HG03571 (cell line): ENCODE data around the gene ATG4B.
"Not testable (repeated sequence)": the region's sequence is repeated elsewhere in the genome, so short reads cannot be mapped to it uniquely, and the experiment has no call there.

Experiments
- ATAC-seq: cut with Tn5 transposase; IDR thresholded peaks from one replicate; pipeline ENCODE4 v1.9.1; 2021; ENCODE audit not compliant: unreplicated experiment

ATG4B gene

DNA sequence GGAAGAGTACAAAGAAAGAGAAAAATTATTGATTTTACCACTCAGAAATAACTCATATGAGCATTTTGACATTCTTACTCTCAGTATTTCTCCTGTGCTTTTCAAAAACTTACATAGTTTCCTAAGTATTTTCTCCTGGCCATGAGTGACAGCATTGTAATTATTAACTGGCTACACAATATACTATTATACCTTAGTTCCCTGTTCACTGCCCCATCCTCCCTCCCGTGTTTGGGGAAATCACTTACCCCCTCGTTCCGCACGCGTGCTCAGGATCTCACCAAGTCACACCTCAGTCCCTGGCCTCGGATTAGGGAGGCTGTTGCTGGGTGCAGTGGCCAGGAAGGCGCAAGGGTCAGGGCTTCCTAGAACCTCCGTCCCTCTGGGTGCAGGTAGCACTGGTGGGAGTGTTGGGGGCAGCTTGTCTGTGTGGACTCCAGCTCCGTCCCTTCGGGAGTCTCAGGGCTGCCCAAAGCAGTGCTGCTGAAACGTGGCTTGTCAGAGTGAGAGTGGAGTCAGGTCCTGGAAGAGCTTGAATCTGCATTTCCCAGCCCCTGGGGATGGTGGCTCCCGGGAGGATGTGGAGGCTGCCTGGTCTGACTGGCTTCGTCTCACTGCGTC is 23.2 kb downstream of the ATG4B start:
- ATAC-seq: no peak

DNA sequence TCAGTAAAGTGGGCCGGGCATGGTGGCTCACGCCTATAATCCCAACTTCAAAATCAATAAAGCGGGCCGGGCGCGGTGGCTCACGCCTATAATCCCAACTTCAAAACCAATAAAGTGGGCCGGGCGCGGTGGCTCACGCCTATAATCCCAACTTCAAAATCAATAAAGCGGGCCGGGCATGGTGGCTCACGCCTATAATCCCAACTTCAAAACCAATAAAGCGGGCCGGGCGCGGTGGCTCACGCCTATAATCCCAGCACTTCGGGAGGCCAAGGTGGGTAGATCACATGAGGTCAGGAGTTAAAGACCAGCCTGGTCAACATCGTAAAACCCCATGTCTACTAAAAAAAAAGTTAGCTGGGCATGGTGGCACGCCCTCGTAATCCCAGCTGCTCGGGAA is 25.2 kb downstream of the ATG4B start:
- not testable (repeated sequence) for ATAC-seq

DNA sequence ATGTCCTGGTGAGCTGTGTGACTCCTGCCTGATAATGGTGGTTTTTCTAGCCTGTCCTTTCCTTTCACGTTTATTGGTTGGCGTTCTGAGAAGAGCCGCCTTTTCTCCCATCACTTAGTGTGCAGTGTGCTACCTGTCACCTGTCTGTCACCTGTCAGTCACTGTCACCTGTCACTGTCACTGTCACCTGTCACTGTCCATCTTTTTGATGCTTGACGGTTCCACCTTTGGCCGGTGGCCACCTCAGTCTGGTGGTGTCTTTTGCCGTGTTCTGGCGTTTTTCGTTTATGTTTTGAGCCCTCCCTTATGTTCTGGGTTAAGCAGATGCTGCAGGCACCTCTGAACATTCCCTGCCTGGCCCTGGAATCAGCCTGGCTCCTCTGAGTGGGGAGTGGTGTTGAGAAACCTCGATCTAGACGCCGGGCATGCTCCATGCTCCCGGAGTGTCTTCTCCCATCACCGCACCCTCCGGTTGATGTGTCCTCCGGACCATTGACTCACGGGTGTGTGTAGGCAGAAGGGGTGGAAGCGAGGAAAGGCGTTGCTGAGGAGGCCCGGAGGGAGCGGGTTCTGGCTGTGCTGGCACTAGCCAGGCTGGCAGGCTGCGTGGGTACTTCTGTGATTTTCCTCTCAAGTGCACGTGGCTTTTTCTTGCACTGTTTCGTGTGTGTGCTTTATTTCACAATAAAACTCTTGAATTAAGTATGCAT is 28.4 kb downstream of the ATG4B start:
- no peak for ATAC-seq

DNA sequence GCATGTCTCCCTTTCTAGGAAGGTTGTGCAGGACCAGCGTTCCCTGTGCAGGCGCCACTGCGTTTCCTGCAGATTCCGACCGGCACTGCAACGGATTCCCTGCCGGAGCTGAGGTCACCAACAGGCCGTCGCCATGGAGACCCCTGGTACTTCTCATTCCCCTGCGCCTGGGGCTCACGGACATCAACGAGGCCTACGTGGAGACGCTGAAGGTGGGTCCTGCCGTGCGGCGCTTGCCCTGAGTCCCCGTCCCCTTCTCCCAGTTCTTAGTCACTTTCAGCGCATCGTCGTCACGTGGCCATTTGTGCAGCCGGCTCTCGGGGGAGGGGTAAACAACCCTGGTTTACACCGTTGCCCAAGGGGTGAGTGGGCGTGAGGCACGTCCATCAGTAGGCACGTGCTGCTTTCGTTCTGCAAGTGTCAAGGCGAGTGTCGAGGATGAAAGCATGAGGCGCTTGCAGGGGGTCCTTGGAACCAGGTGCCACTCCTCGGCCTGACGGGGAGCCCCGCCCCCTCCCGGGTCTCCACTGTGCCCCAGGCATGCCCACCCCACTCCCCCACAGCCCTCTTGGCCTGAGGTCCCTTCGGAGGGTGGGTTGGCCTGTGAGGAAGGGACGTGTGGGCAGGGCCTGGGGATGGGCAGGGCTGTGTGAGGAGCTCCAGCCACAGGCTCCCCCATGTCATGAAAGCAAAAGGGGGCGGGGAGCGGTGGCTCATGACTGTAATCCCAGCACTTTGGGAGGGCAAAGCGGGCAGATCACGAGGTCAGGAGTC is 29.3 kb downstream of the ATG4B start:
- ATAC-seq: no peak

DNA sequence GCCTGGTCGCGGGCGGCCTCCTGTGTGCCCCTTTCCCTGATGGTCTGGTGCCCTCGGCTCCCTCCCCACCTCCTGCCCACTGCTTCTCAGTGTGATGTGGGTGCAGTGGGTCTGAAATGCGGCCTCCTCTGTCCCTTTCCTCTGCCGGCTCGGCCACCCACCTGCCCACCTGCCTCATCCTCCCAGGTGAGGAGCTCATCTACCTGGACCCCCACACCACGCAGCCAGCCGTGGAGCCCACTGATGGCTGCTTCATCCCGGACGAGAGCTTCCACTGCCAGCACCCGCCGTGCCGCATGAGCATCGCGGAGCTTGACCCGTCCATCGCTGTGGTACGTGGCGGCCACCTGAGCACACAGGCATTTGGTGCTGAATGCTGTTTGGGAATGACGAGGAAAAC is 30.9 kb downstream of the ATG4B start:
- no peak for ATAC-seq

DNA sequence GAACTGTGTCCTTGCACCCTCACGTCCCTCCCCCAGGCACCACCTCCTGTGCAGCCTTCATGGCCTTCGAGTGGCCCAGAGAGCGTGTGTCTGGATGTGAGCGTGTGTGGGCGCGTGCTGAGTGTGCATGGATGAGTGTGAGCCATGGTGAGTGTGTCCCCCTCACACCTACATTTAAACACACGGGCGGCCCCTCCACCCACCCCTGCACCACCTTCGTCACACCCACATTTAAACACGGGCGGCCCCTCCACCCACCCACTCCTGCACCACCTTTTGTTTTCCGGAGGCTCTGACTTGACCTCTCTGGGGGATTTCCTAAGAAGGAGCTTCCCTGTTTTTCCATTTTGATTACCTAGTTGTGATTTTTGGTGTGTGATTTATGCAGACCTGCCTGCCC is 31.3 kb downstream of the ATG4B start:
- no peak for ATAC-seq

DNA sequence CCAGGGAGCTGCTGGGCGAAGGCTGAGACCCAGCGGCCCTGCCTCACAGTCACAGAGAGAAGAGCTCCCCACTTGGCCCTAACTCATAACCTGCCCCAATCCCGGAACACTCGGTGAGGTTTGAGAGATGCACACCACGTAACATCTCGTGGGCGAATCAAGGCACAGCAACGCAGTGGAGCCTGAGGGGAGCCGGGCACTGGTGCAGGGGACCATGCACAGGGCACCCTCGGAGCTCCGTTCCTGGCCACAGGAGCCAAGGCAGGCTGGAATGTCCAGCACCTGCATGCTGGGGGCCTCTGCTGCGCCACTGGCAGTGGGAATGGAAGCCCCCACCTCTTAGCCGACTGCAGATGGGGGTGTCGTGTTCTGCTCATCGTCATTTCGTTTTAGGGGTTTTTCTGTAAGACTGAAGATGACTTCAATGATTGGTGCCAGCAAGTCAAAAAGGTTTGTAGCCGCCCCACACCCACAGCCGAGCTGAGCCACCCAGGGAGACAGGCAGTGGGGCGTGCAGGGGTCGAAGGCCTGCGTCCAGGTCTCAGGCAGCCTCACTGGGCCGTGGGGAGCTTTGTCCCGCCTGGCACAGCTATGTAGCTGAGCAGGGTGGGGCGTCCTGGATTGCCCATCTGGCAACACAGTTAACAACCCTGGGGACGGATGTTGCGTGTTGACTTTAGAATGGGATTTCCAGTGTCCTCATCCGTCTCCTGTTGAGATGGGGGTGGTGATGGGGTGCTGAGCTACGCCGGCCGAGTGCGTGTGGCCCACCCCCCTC is 33.0 kb downstream of the ATG4B start:
- ATAC-seq: no peak

DNA sequence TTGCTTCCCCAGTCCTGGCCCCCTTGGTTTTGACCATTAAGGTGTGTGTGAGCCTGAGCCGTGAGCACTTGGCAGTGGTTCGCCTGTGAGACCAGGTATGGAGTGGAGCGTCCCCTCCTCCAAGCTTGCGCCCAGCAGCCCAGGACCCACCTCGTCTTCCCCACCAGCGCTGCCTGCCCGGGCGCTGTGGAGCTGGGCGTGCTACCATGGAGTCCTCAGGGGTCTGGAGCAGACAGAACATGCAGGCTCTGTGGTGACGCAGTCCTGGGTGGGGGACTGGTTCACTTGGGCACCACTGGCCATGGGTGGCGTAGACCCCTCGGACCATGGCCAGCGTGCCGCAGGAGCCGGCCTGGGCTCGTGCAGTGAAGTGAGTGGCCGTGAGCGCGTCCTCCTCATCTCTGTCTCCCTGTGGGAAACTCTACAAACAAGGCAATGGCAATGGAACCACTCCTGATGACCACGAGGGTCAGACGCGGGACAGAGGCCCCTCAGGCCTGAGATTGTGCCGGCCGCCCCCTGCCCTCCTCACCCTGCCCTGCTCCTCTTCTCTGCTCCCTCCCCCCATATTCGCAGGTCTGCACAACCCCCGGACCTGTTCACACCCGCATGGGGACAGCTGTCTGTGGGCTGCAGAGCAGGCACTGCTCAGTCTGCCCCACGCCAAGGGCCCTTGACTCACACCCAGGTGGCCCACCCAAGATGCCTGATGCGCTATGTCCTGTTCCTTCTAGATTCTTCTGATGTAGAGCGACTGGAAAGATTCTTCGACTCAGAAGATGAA is 34.2 kb downstream of the ATG4B start:
- ATAC-seq: no peak

DNA sequence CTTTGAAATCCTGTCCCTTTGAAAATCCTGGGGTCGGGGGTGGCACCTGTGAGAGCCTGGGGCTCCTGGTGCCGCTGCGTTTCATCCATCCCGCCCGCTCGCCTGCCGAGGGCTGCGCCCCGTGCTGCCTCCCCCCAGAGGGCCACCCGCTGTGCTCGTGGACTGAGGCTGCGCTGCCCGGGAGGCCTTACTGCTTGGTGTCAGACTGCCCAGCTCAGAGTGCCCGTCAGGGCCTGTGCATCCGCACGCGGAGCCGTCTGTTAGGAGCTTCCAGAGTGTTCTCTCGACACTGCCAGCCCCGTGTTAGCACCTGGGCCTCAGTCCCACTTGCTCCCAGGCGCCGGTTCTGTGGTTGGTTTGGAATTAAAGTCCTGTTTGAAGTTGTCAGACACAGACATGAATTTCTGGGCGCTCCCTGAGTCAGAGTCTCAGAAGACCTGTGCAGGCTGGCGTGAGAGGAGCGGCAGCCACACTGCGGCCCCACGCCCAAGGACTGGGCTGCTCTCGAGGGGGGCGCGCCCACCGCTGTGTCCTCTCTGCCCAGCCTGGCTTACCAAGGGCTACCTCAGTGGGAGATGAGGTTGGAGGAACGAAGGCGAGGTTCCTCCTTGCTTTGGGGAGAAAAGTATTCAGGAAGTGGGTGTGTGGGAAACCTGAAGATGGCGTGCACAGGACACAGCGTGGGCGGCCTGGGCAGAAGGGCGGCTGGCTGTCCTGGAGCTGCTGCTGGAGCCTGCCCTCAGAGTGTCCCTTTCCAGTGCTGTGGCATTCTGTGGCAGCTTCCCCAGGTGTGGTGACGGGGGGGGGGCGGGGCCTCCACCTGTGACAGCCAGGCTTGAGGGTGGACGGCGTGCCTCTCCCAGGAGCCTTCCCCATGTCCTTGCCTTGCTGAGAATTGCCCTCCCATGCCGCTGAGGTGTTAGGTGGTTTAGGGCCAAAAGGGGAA is 35.0 kb downstream of the ATG4B start:
- ATAC-seq: no peak

DNA sequence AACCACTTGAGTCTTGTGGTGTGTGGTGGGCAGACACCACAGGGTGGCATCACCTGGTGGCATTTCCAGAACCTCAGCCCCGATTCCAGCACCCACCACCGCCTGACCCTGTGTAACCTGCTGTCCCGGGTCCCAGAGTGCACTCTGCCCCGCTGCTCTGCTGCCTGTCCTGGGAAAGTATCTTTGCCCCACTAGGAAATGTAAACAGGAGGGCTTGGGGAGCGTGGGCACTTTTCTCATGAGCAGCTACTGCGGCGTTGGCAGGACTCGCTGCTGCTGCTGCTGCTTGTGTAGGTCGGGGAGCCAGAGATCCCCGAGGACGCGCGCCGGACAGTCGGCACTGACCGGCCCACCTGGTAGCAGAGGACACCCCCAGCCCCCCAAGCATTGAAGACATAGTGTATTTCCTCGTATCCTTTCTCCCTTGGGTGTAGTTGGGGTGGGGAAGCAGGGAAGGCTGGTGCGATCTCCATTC is 35.7 kb downstream of the ATG4B start:
- ATAC-seq: no peak

DNA sequence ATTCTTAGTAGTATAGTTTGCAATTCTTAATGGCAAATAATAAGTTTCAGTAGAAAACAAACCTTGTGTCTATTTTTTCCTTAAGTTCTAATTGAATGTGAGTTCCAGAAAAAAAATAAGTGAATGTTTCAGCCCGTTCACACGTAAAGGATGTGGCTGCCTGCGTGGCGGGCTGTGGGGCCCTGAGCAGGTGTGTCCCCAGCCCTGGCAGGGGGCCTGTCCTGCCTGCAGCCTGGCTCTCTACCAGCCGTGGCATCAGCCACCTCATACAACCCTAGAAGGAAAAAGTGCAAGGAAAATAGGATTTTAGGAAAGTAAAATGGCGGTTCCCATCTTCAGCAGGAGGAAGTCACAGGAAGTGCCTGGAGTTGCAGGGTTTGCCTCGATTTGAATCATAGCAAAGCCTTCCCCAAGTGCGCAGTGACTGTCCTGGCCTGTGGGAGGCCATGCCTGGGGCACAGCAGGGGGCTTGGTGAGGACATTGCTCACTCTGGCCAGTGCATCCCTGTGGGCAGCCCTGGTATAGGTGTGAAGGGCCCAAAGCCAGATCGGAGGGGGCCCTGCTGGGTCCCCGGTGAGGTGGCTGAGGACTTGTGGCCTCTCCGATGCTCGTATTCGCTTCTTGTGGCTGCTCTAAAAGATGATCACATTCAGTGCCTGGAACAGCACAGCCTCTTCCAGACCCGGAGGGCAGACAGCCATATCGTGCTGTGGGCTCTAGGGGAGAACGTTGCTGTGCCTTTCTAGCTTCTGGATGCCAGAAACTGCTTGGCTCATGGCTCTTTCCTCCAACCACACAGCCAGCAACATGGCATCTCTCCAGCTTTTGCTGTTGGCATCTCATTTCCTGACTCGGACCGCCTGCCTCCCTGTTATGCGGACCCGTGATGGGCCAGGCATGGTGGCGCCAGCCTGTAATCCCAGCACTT is 36.6 kb downstream of the ATG4B start:
- no peak for ATAC-seq

DNA sequence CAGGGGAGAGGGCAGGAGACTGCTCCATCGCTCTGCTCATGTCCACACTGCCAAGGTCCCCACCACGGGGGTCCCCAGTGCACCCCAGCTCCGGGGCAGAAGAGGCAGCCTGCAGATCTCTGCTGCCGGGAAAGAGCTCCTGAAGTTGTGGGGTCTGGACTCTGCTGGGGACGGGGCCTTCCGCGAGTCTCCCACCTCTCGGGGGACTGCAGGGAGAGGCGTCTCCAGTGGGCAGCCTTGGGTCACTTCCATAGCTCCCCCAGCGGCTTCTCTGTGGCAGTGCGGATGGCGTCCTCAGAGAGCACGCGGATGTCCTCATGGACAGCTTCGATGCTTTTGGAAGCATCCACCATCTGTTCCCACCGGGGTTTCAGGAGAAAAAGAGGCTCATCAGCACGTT is 38.4 kb downstream of the ATG4B start:
- no peak for ATAC-seq

DNA sequence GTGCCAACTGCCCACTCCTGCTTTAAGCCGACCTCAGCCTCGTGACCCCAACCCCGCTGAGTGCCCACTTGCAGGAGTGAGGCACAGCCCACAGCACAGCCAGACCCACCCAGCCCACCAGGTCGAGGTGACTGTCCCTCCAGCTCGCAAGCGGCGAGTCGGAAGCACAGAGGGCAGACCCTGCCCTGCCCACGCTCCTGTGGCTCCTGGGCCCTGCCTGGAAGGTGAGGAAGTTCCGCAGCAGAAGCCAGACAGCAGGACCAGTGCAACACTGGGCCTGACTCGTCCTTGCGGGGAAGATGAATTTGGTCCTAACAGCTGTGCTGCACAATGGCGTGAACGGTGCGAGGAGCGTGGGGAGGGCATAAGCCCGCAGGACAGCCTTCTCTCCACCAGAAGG is 39.2 kb downstream of the ATG4B start:
- ATAC-seq: no peak

DNA sequence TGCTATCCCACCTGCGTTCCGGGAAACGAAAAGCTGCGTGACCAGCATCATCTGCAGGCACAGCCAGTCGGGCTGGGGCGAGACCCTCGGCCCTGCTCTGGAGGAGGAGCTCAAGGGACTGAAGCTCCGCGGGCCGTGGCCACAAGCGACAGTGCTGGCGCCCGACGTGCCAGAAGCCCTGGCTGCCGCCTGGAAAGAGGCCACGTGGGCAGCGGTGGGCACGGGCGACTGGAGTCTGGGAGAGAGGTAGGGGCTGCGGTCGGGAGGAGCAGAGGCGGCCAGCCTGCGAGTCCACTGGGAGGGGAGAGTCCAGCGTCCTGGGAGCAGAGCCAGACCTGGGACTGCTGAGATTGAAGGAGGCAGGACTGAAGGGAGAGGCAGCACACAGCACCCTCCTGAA is 39.9 kb downstream of the ATG4B start:
- no peak for ATAC-seq

DNA sequence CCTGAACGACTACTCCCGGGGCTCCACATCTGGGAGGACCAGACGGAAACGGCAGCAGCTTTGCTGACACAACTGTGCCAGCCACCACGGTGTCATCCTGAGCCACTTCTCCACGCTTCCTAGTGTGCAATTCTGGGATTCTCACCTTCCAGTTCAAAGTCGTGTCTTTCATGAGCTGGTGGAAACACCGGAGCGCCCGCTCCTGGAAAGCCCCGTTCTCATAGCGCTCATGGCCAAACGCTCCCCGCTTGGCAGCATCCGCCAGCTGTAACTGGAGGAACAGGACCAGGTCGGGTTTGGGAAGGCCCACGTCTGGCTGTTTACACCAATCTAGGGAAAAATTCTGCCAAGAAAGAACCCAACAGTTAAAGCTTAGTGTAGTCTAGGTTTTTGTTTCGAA is 40.8 kb downstream of the ATG4B start:
- no peak for ATAC-seq

DNA sequence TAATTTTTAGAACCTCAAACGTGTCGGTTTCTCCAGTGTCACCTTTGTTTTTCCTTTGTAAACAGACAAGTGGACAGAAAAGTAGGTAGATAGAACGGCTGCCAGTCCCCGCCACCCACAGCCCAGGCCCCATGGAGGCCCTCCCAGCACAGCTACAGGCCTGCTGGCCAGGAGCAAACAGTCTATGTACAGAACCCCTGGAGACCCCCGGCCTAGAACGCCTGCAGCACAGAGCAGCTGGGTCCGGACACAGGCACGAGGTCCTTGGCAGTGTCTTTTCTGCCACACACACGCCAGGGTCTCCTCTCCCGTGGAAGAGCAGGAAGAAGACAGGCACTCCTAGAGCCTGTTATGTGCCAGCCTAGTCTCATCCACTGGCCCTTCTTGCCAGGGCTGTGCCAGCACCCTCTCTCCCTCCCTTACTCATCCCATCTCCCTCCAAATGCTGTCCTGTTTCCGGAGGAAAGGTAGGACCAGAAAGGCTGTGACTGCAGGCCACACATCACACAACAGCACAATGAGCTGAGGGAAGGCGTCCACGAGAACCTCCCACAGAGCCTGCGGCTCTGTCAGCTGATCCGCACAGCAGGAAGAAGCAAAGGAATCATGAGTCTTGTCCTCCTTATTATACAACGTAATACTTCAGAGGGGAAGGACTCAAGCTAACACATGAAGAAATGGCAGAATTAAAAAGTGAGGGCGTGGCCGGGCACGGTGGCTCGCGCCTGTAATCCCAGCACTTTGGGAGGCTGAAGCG is 41.5 kb downstream of the ATG4B start:
- ATAC-seq: no peak

DNA sequence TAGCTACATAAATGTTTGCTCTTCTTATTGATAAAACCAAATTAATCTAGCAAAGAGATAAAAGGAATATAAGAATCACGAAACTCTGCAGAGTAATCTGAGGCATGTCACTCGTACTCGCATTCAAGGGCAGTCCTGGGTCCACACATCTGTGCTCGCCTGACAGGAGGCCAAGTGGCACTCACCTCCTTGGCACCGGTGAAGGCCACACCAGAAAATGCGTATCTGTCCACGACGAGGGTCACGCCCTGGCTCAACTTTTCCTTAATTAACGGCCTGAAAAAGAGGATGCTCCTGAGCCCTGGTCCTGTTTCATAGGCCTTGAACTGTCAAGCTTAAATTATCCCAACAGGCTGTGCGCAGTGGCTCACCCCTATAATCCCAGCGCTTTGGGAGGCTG is 42.6 kb downstream of the ATG4B start:
- ATAC-seq: no peak
